GM21717 (cell line): ENCODE measurements around the gene ITPKC.
"Not testable (repeated sequence)": the region's sequence is repeated elsewhere in the genome, so short reads cannot be mapped to it uniquely, and the experiment has no call there.

Source experiments
- ATAC-seq: cut with Tn5 transposase; IDR thresholded peaks from one replicate; pipeline ENCODE4 v1.9.1; 2021; ENCODE audit warnings: mild to moderate bottlenecking, moderate library complexity; ENCODE audit not compliant: unreplicated experiment

Gene ITPKC

DNA sequence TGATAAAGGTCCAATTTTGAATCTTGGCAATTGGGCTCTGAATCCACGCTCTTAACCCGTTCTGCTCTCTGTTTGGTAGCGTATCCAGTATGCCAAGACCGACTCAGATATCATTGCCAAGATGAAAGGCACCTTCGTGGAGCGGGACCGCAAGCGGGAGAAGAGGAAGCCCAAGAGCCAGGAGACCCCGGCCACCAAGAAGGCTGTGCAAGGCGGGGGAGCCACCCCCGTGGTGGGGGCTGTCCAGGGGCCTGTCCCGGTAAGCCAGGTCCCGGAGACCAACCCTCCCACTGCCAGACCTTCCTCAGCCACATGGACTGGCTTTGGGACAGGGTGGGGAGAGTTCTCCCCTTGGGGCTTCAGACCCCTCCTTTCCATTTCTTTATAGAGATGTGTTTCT is 42.4 kb downstream of the ITPKC start:
- no peak for ATAC-seq

DNA sequence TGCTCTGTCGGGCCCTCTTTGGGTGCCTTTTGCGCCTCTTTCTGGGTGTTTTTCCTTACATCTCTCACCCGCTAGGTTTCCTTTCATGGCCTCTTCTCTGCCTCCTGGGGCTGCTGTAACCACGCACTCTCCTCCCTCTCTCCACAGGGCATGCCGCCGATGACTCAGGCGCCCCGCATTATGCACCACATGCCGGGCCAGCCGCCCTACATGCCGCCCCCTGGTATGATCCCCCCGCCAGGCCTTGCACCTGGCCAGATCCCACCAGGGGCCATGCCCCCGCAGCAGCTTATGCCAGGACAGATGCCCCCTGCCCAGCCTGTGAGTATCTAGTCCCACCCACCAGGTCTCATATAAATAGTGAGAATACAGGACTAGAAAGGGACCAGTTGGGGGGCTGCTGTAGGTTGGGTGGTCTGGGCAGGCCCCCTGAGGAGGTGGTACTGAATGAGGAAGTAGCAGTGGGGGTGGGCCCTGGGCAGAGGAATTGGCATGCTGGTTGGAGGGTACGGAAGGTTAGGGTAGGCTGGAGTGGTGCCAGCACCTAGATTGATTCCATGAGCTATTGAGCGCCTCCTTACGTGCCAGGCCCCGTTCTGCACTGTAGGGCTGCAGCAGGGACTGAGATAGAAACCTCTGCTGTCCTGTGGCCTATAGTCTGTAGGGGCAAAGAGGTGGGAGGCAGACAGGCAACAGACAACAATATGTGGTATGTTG is 46.0 kb downstream of the ITPKC start:
- ATAC-seq: no peak

DNA sequence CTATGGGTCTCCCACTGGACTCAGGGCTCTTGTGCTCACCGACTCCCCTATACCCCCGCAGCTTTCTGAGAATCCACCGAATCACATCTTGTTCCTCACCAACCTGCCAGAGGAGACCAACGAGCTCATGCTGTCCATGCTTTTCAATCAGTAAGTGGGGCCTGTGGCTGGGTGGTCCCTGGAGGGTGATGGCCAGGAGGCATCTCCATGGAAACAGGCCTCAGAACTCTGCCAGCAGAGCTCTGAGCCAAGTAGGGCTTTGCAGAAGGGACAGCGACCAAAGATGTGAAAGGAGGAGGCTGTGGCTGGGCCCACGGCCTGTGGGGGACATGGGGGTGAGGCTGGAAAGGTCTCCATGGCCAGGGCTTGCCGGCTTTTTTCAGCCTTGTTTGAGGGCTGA is 46.6 kb downstream of the ITPKC start:
- no peak for ATAC-seq

DNA sequence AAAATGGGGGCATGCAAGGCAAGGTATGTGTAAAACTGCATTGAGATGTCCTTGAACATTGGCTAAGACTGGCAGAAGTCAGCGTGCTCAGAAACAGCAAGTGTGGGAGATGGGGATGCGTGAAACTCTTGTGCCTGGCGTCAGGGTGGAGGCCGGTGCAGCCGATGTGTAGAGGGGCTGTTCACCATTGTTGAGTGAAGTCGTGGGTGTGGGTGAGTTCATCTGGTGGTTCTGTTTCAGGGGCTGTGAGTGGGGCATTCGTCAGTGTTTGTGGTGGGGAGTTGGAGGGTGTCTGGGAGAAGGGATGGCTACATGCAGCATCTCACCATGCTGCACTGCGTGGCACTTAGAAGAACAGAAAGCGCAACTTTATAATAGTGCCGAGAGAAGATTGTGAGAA is 47.1 kb downstream of the ITPKC start:
- ATAC-seq: no peak

DNA sequence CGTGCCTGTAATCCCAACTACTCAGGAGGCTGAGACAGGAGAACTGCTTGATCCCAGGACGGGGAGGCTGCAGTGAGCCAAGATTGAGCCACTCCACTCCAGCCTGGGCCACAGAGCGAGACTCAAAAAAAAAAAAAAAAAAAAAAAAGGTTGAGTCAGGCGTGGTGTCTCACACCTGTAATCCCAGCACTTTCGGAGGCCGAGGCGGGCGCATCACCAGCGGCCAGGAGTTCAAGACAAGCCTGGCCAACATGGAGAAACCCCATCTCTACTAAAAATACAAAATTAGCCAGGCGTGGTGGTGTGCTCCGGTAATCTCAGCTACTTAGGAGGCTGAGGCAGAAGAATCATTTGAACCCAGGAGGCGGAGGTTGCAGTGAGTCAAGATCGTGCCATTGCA is 49.5 kb downstream of the ITPKC start:
- ATAC-seq: not testable (repeated sequence)

DNA sequence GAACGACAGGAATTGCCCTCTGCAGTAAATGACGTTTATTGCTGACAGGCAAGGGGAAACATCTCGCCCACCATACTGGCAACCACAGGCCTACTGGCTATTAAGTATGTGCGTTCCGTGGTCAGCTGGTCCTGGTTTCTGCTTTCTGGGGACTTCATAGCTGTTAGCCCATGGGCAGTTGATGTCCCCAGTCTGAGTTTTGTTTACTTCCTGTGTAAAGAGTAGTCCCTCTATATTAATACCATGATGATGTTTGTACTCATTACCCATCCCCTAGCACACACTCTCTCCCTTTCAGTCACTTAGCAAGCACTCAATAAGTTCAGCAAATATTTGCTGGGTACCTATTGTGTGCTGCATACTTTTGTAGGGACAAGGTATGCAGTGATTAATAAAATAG is 52.0 kb downstream of the ITPKC start:
- no peak for ATAC-seq

DNA sequence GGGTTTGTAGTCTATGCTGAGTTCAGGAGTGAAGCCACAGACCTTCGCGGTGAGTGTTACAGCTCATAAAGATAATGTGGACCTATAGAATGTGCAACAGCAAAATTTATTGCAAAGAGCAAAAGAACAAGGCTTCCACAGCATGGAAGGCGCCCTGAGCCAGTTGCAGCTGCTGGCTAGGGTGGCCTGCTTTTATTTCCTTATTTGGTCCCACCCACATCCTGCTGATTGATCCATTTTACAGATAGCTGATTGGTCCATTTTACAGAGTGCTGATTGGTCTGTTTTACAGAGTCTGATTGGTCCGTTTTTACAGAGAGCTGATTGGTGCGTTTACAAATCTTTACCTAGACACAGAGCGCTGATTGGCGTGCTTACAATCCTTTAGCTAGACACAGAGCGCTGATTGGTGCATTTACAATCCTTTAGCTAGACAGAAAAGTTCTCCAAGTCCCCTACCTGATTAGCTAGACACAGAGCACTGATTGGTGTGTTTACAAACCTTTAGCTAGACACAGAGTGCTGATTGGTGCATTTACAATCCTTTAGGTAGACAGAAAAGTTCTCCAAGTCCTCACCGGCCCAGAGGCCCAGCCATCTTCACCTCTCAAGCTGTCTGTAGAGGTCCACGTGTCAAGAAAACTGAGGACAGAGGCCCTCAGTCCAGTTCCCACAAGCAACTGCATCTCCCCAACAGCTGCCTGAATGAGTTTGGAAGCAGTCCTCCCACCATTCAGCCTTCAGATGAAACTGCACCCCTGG is 54.4 kb downstream of the ITPKC start:
- not testable (repeated sequence) for ATAC-seq

DNA sequence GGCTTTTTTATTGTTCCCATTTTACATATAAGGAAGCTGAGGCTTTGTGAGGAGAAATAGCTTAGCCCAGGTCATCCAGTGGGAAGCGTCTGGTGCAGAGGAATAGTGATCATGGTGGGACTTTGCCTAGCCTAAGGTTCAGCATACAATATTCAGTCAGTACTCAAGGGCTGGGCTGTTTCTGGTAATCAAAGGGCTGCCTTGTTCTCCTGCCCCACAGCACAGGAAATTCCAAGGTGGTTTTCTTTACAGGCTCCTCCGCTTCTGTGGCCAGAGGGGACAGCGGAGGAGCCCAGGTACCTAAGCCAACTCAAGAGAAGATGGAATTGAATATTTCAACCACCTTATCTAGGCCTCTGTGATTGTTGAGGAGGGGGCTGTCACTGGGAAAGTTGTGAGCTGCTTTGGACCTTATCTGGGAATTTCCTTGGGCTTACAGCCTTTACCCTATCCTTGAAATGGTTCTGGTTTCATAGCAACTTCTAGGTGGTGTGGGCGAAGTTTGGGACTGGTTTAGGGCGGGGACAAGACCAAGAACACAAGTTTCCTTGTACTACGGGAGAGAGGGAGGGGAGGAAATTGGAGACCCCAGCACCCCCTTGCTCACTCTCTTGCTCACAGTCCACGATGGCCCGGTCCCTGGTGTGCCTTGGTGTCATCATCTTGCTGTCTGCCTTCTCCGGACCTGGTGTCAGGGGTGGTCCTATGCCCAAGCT is 58.2 kb downstream of the ITPKC start, which contains the start of gene MIA:
Gene MIA (plus strand): TSS at position 606 of the 716 bp plus-strand sequence. CDS start 22 bp downstream, at position 628.
- ATAC-seq: no peak

DNA sequence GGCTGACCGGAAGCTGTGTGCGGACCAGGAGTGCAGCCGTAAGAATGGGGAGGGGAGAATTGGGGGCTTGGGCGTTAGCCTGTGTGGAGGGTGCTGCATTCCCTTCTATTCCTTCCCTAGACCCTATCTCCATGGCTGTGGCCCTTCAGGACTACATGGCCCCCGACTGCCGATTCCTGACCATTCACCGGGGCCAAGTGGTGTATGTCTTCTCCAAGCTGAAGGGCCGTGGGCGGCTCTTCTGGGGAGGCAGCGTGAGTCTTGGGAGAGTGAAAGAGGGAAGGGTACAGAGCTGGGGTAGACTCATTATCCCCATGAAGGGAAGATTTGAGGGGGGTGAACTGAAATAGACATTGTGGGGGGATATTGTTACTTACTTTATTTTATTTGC is 58.7 kb downstream of the ITPKC start:
- no peak for ATAC-seq

DNA sequence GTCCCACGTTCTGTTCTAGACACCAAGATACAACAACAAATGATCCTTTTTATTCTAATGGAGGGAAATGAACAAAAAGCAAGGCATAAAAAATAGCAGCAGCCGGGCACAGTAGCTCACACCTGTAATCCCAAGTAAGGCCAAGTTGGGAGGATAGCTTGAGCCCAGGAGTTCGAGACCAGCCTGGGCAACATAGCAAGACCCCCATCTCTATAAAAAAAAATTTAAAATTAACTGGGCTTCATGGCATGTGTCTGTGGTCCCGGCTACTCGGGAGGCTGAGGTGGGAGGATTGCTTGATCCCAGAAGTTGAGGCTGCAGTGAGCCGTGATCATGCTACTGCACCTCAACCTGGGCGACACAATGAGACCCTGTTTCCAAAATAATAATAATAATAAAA is 59.5 kb downstream of the ITPKC start:
- ATAC-seq: no peak

DNA sequence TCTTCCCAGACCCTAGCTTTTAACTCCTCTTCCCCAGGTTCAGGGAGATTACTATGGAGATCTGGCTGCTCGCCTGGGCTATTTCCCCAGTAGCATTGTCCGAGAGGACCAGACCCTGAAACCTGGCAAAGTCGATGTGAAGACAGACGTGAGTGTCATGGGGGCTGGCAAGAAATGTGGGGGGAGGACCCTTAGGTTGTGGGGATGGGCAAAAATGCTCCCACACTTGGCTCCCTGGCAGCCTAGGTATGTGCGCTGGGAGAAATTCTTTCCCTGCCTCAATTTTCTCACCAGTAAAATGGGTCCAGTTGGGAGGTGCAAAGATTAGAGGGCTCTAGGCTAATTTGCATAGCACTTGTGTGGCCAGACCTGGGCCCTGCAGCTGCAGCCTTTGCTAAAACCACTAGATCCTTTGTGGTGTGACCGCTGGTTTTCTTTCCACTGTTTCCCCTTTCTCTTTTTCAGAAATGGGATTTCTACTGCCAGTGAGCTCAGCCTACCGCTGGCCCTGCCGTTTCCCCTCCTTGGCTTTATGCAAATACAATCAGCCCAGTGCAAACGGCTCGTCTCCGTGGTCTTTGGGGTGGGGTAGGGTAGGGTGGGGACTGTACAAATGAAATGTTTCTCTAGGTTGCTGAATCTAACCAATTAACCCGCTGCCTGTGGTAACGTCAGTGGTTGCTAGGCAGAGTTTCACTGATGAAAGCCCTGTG is 60.2 kb downstream of the ITPKC start:
- peak; percentile 57 for ATAC-seq

DNA sequence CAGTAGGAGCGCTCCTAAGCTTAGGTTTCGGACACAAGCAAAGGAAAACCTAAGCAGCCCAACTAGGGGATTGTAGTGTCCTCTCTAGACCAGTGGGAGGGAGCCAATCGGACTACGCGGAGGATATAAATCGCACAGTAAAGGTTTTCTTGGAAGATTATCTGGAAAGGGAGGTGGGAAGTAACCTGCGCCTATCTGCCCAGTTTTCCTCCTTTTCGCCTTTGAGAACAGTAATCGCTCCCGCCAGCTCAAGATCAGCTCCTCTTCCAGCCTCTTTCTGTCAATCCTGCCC is 60.7 kb downstream of the ITPKC start:
- no peak for ATAC-seq

DNA sequence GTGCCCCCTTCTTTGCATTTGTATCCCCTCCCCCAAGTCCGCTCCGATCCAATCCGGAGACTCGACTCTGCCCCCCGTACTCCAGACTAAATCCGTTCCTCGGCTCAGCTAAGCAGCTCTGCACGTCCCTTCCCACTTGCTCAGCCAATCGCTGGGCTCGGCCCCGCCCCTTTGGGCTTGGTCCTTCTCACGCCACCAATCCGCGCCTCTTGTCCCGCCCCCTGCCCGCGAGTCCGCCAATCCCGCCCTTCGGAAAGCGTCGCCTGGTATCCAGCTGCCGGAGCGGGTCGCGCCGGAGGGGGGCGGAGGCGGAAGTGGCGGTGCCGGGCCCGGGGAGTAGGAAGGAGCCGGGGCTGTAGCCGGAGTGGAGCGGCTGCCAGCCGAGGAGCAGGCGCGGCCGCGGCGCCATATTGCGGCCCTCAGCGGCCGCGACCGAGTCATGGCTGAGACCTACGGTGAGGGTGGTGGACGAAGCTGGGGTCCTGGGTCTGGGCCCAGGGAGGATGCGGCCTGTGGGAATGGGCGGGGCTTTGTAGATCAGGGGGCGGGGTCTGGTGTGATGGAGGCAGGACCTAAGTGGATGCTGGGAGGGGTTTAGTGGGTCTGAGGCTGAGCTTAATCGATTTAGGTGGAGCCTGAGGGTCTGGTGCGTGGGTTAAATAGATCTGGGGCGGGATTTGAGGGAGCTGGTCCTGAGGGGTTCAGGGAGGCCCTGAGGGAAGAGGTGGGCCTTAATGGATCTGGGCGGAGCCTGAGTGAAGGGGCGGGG is 61.2 kb downstream of the ITPKC start, which contains the start of gene RAB4B:
Gene RAB4B (plus strand): TSS at position 311 of the 769 bp plus-strand sequence. CDS start 129 bp downstream, at position 440.
- peak; percentile 53 for ATAC-seq

DNA sequence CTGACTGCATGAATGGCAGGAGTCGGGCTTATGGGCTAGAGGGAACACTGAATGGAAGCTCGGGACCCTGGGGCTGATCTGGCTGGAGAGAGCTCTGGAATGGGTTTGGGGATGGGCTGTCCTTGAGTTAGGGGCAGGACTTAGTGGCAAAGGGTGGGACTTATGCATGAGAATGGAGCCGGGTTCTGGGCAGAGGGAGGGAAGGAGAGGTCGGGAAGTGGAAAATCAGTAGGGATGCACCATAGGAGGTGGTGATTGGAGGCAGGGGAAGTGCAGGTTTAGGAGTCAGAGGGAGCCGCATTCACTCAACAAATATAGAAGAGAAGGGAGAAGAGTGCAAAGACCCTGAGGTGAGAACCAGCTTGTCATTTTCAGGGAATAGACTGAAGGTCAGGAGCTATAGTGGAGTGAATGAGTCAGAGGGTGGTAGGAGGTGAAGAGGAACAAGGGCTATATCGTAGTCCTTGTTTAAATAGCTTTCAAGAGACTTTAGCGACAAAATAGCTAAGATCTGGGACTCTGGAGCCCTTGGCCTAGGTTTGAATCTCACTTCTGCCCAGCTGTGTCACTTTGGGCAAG is 61.9 kb downstream of the ITPKC start:
- ATAC-seq: no peak

DNA sequence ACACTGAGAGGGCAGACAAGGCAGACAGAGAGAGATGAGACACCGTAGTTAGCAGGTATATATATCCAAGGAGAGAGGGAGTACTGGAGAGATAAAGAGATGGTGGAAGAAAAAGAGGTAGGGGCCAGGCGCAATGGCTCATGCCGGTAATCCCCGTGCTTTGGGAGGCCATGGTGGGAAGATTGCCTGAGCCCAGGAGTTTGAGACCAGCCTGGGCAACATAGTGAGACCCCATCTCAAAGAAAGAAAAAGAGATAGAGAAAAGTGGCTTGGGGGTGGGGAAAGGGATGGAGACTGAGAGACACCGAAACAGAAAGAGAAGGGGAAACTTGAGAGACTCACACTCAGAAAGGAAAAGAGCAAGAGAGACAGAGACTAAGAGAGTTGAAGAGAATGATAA is 63.7 kb downstream of the ITPKC start:
- ATAC-seq: no peak

DNA sequence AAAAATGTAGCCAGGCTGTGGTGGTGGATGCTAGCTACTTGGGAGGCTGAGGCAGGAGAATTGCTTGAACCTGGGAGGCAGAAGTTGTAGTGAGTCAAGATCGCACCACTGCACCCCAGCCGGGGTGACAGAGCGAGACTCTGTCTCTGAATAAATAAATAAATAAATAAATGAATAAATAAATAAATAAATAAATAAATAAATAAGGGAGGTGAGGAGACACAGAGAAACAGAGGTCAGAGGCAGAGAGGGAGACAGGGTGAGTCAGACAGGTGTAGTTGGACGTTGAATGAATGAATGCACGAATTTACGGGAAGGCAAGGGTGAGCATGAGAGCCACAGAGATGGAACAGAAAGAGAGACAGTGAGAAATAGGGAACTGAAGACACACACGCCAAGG is 64.2 kb downstream of the ITPKC start:
- no peak for ATAC-seq

DNA sequence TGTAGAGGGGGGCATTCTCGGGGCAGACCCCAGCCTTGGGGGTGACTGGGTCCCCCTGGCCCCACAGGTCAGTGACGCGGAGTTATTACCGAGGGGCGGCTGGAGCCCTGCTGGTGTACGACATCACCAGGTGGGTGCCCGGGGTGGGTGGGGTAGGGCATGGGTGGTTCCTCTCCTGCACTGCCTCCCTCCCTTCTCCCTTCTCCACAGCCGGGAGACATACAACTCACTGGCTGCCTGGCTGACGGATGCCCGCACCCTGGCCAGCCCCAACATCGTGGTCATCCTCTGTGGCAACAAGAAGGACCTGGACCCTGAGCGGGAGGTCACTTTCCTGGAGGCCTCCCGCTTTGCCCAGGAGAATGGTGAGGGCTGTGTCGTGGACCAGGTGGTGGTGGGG is 66.8 kb downstream of the ITPKC start:
- no peak for ATAC-seq

DNA sequence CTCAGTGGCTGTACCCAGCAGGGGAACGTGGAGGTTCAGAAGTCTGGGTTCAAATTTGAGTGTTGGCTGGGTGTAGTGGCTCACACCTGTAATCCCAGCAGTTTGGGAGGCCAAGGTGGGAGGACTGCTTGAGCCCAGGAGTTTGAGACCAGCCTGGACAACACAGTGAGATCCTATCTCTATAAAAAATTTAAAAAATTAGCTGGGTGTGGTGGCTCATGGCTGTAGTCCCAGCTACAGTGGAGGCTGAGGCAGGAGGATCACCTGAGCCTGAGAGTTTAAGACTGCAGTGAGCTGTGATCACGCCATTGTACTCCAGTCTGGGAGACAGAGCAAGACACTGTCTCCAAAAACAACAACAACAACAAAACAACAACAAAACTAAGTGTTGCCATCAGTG is 67.2 kb downstream of the ITPKC start:
- ATAC-seq: not testable (repeated sequence)

DNA sequence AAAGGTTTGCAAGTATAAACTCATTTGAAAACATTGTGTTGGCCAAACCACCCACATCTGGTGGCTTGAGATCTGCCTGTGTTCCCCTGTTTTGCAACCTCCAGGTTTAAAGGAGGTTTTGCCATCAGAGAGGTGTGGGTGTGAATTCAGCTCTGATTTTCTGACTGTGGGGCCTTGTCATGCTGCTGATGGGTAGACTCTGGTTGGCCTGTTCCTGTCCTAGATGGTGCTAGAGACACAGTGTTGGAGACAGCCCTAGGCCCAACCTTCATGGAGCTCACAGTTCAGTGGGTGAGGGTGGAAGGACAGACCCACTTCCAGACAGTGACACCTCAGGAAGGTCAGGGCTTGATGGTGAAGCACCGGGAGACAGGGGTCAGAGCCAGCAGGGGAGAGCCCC is 68.6 kb downstream of the ITPKC start:
- ATAC-seq: no peak
